Measurements from ENCODE around the gene ZFC3H1.

- TF ChIP-seq POLR2A (IDR thresholded peaks at IDR 0.05; ENCODE audit: low read depth, low read length) (no peak), TAF1 (IDR thresholded peaks at IDR 0.05; ENCODE audit: borderline replicate concordance, low read depth, low read length) (no peak), POLR2AphosphoS5 (IDR thresholded peaks at IDR 0.05; ENCODE audit: low read depth, low read length) (no peak)
These were observed 26.9 kb downstream of the ZFC3H1 start for GRCh38 chr12:71636704-71637115.
